ENCODE results near the gene CDH9.

- TF ChIP-seq CTCF (IDR thresholded peaks at IDR 0.05): no peak
- TF ChIP-seq POLR2A (IDR thresholded peaks at IDR 0.05): no peak
Observed at GRCh38 chr5:27015758-27016157, 22.6 kb downstream of the CDH9 start.
